HFF-Myc (cell line): ENCODE measurements around the gene CCDC6.

Source experiments
- DNase-seq: peaks from one replicate; pipeline ENCODE4 v3.0.0-alpha.2; 2011; ENCODE audit warnings: low read depth; ENCODE audit errors: extremely low read depth
- H3K4me3 ChIP-seq: replicated peaks from 2 replicates; pipeline ENCODE4 v1.5.1; 2011; ENCODE audit warnings: low read depth, mild to moderate bottlenecking, control low read depth, low read length
- CTCF ChIP-seq: IDR thresholded peaks from 2 replicates; pipeline ENCODE4 v1.5.1; 2012; ENCODE audit warnings: mild to moderate bottlenecking, low read depth, low read length, control low read depth; ENCODE audit errors: missing control alignments

CCDC6 gene

GRCh38 chr10:59905731-59906416 lies 482 bp downstream of the CCDC6 start:
- peak overlapping the region; percentile 97 for H3K4me3 ChIP-seq
- no peak for DNase-seq
- no peak for TF ChIP-seq CTCF

- TF ChIP-seq CTCF = no peak
- peak overlapping the region; percentile 97 for H3K4me3 ChIP-seq
- no peak for DNase-seq
Measured at GRCh38 chr10:59905066-59905730, 1.2 kb downstream of the CCDC6 start.

- no peak for DNase-seq
- no peak for TF ChIP-seq CTCF
- peak overlapping the region; percentile 97 for H3K4me3 ChIP-seq
Measured at GRCh38 chr10:59904426-59905065, 1.8 kb downstream of the CCDC6 start.

GRCh38 chr10:59903871-59904270 lies 2.5 kb downstream of the CCDC6 start:
- DNase-seq = no peak
- peak overlapping the region; percentile 97 for H3K4me3 ChIP-seq
- TF ChIP-seq CTCF = no peak

GRCh38 chr10:59902016-59902415 lies 4.3 kb downstream of the CCDC6 start:
- DNase-seq = no peak
- H3K4me3 ChIP-seq = no peak overlapping the region
- TF ChIP-seq CTCF = no peak

- TF ChIP-seq CTCF = no peak
- H3K4me3 ChIP-seq = no peak overlapping the region
- DNase-seq = no peak
Measured at GRCh38 chr10:59901470-59901869, 4.9 kb downstream of the CCDC6 start.
